Measurements from ENCODE around the gene P2RX7.
"Not testable (repeated sequence)": the region's sequence is repeated elsewhere in the genome, so short reads cannot be mapped to it uniquely, and the experiment has no call there.

The P2RX7 gene

DNA sequence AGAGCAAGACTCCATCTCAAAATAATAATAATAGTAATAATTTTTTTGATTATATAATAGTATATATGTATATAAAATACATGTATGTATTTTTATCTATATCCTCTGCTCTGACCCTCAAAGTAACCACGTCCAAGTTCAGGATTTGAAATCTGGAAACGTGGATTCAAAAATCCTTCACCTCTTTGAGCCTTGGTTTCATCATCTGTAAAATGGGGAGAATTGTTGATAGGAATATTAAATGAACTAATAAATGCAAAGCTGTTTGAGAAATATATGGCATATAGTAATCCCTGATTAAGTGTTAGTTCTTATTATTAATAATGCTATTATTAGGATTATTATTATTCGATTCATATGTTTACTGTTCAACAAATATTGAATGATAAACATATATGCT is 2.6 kb downstream of the P2RX7 start:
- no peak for DNase-seq (ENCODE audit: low read depth, low spot score)

- no peak for DNase-seq (ENCODE audit: low read depth, low spot score)
Observed at GRCh38 chr12:121137512-121137911, 4.8 kb downstream of the P2RX7 start.

GRCh38 chr12:121138284-121138683 is 5.6 kb downstream of the P2RX7 start:
- DNase-seq (ENCODE audit: low read depth, low spot score), result no peak

DNA sequence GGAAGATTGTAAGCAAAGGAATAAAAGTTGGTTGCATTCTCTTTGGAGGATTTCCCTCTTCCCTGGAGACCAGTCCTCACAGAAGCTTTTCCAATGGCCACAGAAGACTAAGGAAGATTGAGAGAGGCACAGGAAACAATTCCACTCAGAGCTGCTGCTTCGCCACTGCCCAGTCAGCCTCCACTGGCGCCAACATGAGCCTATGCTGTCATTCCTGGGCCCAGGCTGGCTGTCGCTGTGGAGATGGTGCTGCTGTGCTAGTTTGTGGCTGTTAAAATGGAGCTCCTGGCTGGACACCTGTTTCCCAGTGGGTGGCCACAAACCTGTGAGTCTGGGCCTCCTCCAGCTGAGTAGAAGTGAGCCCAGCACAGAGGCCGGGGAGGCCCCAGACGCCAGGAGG is 6.6 kb downstream of the P2RX7 start:
- DNase-seq (ENCODE audit: low read depth, low spot score), result no peak

DNA sequence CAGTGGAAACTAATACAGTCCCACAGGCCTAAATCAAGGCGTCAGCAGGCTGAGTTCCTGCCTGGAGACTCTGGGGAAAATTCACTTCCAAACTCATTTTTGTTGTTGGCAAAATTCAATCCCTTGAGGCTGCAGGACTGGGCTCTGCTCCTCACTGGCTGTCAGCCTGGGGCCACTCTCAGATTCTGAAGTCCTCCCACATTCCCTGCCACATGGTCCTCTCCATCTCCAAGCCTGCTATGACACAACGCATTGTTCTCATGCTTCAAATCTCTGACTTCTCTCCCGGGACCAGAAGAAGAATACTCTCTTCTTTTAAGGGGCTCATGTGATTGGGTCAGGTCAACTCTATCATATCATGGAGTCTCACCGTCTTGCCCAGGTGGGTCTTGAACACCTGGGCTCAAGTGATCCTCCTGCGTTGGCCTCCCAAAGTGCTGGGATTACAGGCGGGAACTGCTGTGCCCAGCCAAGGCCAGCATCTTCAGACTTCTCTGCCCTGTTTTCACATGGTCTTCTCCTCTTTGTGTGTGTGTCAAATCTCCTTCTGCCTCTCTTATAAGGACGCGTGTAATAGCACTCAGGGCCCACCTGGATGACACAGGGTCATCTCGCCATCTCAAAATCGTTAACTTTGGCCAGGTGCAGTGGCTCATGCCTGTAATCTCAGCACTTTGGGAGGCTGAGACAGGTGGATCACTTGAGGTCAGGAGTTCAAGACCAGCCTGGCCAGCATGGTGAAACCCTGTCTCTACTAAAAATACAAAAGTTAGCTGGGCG is 9.7 kb downstream of the P2RX7 start:
- DNase-seq (ENCODE audit: low read depth, low spot score), result no peak

GRCh38 chr12:121144416-121144914 is 11.8 kb downstream of the P2RX7 start:
- no peak for DNase-seq (ENCODE audit: low read depth, low spot score)

DNA sequence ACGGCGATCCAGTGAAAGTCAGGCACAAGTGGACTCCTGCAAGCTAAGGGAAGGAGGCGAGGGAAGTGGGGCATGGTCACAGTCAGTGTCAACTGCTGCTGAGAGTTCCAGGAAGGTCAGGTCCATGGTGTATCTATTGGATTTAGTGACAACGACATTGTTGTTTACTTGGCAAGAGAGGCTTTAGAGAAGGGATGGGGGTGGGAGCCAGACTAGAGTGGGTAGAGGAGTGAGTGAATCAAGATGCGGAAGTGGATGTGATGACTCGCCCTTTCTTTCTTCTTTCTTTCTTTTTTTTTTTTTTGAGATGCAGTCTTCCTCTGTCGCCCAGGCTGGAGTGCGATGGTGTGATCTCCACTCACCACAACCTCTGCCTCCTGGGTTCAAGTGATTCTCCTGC is 12.5 kb downstream of the P2RX7 start:
- no peak for DNase-seq (ENCODE audit: low read depth, low spot score)

- DNase-seq (ENCODE audit: low read depth, low spot score), result not testable (repeated sequence)
Observed at GRCh38 chr12:121149289-121149688, 16.6 kb downstream of the P2RX7 start.

DNA sequence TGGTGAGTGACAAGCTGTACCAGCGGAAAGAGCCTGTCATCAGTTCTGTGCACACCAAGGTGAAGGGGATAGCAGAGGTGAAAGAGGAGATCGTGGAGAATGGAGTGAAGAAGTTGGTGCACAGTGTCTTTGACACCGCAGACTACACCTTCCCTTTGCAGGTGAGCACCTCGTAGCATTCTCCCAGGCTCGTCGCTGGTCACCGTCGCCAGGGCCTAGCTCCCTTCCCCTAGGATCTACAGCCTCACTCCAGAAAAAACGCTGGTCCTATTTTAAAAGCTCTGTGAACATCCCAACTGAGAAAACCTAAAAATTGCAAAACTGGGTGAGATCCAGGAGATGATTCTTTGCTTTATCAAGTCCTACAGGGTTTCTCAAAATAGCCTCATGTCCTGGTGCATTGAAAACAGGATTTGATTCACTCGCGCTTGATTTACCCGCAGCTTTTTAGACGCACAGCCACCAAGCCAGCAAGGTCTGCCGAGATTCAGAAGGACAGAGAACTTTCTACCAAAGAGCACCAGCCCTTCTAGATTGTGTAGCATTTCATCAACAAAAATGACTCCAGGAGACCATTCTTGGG is 22.2 kb downstream of the P2RX7 start:
- no peak for DNase-seq (ENCODE audit: low read depth, low spot score)

DNA sequence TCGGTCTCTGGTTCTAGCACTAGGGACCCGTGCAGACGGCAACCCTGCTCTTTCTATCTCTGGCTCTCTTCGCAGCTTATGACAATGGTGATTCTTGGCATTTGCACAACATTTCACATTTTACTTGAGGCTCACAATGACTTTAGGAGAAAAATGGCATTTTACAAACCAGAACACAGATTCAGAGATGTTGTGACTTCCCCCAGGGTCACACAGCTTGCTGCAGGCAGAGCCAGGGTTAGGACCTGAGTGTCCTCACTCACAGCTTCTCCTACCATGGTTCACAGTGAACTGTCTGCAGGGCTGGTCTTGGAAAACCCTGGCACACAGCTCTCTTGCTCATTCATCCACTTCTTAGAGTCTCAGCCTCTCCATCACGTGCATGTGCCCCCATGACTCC is 23.7 kb downstream of the P2RX7 start:
- no peak for DNase-seq (ENCODE audit: low read depth, low spot score)

DNA sequence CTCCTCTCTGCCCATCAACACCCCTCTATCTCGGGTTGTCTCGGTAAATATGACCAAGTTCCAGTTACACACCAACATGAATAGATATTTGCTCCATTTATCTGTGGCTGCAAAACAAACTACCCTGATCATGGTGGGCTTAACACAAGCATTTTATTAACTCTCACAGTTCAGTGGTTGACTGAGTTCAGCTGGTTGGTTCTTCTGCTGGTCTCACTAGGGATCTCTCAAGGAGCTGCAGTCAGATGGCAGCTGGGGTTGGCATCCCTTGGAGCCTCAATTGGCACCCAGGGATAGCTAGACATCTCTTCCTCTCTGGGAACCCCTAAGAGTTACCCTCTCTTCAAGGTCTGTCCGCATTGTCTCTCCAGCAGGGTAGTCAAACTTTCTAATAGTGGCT is 25.4 kb downstream of the P2RX7 start:
- no peak for DNase-seq (ENCODE audit: low read depth, low spot score)

DNA sequence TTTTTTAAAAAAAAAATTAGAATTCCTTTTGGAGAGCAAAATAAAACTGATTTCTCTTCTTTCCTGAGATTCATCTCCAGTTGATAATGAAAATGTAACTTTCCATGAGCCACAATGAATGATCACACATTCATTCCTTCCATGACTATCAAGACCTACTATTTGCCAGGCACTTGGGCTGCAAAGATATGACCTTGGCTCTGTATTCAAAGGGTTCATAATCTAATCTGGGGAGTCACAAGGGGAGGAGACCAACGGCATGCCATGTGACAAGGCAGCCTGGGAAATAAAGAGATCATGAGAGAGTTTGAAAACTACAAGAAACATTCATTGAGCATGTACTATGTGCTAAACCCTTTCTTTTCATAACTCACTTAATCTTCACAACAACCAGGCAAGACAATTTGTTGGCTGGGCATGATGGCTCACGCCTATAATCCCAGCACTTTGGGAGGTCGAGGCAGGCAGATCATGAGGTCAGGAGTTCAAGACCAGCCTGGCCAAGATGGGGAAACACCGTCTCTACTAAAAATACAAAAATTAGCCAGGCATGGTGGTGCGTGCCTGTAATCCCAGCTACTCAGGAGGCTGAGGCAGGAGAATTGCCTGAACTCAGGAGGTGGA is 26.2 kb downstream of the P2RX7 start:
- not testable (repeated sequence) for DNase-seq (ENCODE audit: low read depth, low spot score)

GRCh38 chr12:121159467-121160307 is 27.0 kb downstream of the P2RX7 start:
- DNase-seq (ENCODE audit: low read depth, low spot score), result no peak

DNA sequence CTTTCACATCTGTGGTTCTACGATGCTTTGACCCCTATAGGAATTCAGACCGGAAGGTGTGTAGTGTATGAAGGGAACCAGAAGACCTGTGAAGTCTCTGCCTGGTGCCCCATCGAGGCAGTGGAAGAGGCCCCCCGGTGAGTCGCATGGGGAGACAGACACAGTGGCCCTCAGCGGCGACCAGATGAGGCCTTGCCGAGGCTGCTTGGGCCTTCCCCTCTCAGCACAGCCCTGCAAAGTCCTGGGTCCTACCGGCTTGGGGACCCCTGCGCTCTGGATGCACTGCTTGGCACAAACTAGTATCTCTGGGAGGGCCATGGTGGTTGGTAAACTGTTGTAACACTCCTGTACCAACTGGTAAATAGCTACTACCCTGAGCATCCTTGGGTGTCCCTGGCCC is 29.7 kb downstream of the P2RX7 start:
- no peak for DNase-seq (ENCODE audit: low read depth, low spot score)

DNA sequence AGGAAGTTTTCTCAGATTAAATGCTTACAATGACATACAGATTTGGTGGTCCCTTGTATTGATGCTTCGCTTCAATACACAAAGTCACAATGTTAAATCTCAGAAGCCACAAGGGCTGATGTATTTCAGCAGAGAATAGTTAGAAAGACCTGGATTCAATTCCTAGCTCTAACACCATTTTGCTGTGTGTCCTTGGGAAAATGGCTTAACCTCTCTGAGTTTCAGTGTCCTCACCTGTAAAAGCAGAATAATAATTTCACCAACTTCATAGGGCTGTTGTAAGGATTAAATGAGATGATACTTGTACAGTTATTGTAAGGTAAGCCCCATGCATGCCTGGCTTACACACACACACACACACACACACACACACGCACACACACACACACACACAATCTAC is 30.3 kb downstream of the P2RX7 start:
- no peak for DNase-seq (ENCODE audit: low read depth, low spot score)

DNA sequence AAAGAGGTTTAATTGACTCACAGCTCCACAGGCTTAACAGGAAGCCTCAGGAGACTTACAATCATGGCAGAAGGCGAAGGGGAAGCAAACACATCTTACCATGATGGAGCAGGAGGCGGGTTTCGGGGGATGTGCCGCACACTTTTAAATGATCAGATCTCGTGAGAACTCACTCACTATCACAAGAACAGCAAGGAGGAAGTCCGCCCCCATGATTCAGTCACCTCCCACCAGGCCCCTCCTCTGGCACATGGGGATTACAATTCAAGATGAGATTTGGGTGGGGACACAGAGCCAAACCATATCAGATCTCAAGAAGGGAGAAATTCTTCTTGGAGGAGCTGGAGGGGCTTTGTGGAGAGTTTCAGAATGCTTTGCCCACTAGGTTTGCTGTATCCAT is 32.2 kb downstream of the P2RX7 start:
- DNase-seq (ENCODE audit: low read depth, low spot score), result not testable (repeated sequence)

DNA sequence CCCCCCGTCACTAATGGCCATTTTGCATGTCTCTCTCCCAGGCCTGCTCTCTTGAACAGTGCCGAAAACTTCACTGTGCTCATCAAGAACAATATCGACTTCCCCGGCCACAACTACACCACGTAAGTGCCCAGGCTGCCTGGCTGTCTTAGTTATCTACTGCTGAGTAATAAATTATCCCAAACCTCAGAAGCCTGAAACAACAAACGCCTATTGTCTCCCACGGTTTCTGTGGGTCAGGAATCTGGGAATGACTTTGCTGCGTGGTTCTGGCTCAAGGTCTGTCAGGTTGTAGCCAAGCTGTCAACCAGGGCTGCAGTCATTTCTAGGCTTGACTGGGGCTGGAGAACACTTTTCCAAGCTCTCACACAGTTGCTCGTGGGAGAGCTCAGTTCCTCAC is 32.6 kb downstream of the P2RX7 start:
- no peak for DNase-seq (ENCODE audit: low read depth, low spot score)

DNA sequence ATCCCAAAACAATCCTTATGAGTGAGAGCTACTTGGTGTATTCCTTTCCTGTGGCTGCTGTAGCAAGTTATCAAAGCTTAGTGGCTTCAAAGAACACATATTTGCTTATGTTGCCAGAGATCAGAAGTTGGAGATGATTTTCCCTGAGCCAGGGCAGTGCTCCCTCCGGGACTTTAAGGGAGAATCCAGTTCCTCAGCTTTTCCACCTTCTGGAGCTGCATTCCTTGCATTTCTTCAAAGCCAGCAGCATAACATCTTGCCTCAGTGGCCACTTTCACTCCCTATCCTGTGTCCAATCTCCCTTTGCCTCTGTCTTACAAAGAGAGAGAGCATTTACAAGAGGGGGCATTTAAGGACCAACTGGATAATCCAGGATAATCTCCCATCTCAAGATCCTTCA is 33.7 kb downstream of the P2RX7 start:
- DNase-seq (ENCODE audit: low read depth, low spot score), result no peak

DNA sequence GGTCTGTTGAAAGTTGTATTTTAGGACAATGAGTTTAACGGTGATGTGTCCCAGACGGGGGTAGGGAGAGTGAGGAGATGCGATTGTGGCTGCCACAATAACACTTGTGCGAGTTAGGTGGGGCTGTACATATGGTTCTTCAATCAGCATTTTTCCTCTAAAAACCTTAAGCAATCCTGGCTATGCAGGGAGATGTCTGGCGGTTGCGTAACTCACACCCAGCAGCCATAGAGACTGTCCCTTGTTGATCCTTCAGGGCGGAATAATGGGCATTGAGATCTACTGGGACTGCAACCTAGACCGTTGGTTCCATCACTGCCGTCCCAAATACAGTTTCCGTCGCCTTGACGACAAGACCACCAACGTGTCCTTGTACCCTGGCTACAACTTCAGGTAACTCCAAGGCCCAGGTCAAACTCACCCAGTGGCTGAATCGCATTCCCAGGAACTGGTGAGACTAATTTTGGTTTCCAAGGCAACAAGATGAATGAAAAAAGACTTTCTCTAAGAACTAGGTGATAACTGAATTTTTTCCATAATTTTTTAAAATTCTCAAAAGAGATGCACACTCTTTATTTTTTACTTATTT is 34.6 kb downstream of the P2RX7 start:
- no peak for DNase-seq (ENCODE audit: low read depth, low spot score)

GRCh38 chr12:121167951-121168350 is 35.3 kb downstream of the P2RX7 start:
- DNase-seq (ENCODE audit: low read depth, low spot score), result no peak

GRCh38 chr12:121170151-121170550 is 37.5 kb downstream of the P2RX7 start:
- no peak for DNase-seq (ENCODE audit: low read depth, low spot score)
